ENCODE data around the gene GLE1.
"Not testable (repeated sequence)": the region's sequence is repeated elsewhere in the genome, so short reads cannot be mapped to it uniquely, and the experiment has no call there.

GLE1 gene

DNA sequence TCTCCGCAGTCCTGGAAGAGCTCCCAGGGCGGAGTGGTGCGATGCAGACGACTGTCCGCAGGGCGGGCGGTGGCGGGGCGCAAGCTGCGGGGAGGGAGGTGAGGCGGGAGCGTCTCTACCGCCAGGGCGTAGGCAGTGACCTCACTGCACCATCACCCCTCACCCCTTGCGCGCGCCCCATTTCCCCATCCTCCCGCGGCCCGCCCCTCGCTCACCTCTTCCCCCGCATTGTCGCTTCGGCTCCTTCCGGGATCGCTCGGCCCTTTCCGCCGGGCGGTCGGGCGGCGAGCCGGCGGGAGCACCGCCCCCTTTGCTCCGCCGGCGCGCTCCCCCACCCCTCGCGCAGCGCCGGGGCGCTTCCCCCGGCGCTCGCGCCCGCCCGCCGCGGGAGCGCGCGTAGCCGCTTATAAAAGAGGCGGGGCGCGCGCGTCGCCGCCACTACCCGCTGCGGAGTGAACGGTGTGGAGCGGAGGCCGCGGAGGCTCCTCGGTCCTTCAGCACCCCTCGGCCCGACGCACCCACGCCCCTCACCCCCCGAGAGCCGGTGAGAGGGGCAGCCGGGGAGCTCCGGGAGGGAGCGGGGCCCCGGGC is 47.7 kb downstream of the GLE1 start, which contains the start of gene SPTAN1:
Gene SPTAN1 (plus strand): TSS at position 435 of the 591 bp plus-strand sequence. CDS start 14,154 bp downstream, outside the sequence.
- DNase-seq (ENCODE audit: low read depth), result peak; percentile 95

- peak; percentile 51 for DNase-seq (ENCODE audit: low read depth)
Observed at GRCh38 chr9:128552744-128553440, 48.4 kb downstream of the GLE1 start.

GRCh38 chr9:128553728-128554127 is 49.2 kb downstream of the GLE1 start:
- DNase-seq (ENCODE audit: low read depth), result peak; percentile 82

GRCh38 chr9:128554155-128554862 is 49.8 kb downstream of the GLE1 start:
- DNase-seq (ENCODE audit: low read depth), result peak; percentile 95

DNA sequence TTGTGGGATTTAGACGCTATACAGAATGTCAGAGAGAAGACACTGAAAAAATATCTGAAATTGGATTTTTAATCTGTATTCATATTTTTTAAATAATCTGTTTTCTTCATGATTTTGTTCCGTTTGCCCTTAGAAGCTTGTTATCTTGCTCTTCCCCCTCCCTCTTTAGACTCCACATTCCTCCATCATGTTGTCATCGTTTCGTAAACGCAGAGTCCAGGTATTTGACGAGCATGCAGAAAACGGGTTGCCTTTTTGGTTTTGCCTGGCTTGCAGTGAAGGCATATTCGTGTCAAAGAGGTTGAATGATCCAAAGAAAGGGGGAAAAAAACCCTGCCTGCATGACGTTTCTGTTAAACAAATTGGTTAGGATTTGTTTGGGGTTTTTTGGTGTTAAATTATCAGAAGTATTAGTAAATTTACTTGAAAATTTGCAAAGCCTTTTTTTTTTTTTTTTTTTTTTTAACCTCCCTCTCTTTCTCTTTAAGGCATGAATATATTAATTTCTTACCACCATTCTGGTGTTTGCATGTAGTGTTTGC is 50.7 kb downstream of the GLE1 start:
- DNase-seq (ENCODE audit: low read depth), result peak; percentile 86

- DNase-seq (ENCODE audit: low read depth), result peak; percentile 9
Observed at GRCh38 chr9:128556276-128556675, 51.8 kb downstream of the GLE1 start.

DNA sequence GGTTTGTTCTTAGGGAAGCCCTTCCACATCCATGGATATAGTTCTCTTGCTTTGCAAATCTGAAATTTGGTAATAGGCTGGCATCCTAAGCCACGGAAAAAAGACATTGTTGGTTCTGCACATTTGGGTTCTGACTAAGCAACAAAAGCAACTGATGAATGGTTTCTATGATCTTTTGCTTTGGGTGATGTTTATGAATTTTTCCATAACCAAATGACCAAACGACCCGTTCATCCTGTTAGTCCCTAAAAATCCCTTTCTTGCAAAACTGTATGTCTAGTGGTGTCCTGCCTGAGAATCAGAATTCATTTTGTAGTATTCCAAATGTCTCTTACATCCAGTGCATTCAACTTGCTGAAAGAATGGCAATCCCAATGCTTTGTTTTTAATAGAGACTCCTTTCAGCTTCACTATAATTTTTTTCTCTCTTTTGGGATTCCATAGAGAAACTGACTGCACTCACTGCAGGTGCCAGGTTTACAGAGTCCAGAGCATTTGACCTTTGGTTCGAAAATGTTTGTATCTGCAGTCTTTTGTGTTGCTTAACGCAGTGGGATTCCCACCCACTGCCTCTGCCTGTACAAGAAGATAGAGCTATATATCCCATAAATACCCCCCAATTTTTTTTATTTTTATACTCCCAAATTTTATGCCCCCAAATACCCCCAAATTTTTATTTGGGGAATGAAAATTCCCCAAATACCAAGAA is 52.6 kb downstream of the GLE1 start:
- no peak for DNase-seq (ENCODE audit: low read depth)

GRCh38 chr9:128558431-128559310 is 54.2 kb downstream of the GLE1 start:
- peak; percentile 85 for DNase-seq (ENCODE audit: low read depth)

- no peak for DNase-seq (ENCODE audit: low read depth)
Observed at GRCh38 chr9:128565578-128565977, 61.1 kb downstream of the GLE1 start.

DNA sequence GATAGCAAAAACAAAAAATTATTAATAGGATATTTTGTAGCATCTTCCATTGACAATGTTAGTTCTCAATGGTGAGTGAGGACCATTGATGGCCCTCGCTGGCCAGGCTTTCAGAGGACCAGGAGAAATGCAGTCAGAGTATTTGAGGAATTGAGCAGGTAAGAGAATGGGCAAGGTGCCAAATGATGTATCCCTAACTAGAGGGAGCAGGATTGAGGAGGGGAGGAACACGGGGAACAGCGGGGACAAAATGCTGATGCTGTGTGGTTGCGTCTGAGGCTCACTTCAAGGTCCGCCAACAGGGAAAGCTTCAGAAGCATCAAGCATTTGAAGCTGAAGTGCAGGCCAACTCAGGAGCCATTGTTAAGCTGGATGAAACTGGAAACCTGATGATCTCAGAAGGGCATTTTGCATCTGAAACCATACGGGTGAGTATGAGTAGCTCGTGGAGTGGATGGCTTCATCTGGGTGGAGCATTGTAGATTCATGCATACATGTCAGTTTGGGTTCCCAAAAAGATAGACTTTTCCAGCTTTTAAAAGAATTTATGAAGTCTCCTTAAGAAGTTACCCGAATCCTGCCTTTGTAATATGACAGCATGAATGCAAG is 64.1 kb downstream of the GLE1 start:
- no peak for DNase-seq (ENCODE audit: low read depth)

DNA sequence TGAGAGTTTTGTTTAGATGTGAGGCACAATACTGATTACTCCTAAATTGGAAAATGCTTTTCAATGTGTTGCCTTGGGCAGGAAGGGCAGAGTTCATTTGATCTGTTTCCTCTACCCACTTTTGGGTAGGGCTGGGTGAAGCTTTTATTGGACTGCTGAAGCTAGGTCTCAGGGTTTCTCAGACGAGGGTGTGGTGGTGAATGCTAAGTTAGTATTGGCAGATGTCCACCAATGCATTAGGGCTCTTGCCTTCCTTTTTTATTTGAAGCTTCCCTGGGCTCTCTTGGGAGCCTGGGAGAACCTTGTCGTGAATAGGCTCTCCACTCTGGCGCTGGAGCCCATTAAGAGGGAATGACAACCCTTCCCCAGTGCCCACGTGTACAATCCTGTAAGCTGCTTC is 71.0 kb downstream of the GLE1 start:
- DNase-seq (ENCODE audit: low read depth), result no peak

DNA sequence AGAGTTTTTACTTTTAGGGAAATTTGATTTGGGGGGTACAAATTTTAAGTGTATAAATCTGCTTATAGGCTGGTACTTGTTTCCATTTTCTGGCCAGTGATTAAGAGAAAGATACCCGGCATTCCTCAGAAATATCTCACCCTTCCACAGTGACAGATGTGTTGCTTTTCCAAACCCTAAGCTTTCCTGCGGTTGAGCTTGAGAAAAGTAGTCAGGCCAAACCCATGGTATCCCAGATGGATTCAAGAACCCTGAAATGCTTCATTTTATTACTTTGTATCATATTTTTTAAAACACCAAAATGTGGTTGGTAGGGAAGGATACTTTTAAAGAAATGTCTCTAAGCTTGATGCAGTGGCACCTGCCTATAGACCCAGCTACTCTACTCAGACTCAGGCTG is 71.4 kb downstream of the GLE1 start:
- no peak for DNase-seq (ENCODE audit: low read depth)

DNA sequence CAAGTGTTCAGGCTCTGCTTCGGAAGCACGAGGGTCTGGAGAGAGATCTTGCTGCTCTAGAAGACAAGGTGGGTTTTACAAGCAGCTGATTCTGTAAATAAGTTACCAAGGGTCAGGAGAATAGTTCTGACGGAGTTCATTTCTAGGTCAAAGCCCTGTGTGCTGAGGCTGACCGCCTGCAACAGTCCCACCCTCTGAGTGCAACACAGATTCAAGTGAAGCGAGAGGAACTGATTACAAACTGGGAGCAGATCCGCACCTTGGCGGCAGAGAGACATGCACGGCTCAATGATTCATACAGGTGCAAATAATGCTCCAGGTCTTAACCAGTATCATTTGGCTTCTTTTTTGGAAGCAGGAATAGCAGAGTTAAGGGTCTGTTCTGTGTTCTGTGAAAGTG is 72.7 kb downstream of the GLE1 start:
- DNase-seq (ENCODE audit: low read depth), result no peak

- DNase-seq (ENCODE audit: low read depth), result no peak
Observed at GRCh38 chr9:128579194-128579593, 74.7 kb downstream of the GLE1 start.

GRCh38 chr9:128580731-128581130 is 76.2 kb downstream of the GLE1 start:
- no peak for DNase-seq (ENCODE audit: low read depth)

GRCh38 chr9:128585155-128585554 is 80.6 kb downstream of the GLE1 start:
- not testable (repeated sequence) for DNase-seq (ENCODE audit: low read depth)

- not testable (repeated sequence) for DNase-seq (ENCODE audit: low read depth)
Observed at GRCh38 chr9:128586934-128587333, 82.4 kb downstream of the GLE1 start.

DNA sequence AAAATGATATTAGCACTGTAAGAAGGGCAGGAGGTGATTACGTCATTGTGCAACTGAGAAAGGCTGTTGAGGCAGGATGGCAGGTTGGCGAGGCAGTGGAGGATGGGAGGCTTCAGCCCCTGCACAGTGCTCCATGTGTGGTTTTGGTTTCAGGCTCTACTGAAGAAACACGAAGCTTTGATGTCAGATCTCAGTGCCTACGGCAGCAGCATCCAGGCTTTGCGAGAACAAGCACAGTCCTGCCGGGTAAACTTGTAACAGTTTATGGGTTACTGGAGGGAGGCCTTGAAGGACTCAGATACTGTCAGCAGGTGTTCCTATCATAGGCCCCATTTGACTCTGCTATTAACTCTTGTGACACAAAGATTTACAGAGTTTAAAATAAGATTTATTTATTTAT is 82.9 kb downstream of the GLE1 start:
- no peak for DNase-seq (ENCODE audit: low read depth)

DNA sequence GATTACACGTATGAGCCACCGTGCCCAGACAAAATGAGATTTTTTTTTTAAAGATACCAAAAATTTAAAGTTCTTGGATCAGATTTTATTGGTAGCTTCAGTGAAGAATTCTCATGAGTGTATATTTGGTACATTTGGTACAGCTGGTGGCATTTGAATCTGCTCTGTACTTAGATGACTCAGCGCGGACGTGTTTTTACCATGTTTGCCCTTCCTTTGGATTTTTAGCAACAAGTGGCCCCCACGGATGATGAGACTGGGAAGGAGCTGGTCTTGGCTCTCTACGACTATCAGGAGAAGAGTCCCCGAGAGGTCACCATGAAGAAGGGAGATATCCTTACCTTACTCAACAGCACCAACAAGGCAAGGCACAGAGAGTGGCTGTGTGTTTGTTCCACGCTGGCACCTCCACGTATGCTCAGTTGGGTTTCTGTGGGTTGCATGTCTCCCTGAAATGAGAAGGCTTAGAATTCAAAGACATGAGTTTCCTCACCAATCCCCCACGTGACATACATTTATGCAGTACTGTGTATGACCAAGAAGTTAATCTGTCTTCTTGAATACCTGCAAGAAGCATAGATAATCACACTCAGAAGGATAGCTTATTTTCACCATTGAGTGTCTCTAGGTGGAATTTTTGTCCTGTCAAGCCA is 84.2 kb downstream of the GLE1 start:
- no peak for DNase-seq (ENCODE audit: low read depth)

Measured in ELR (cell line).